Thyroid gland (tissue), 4 donors: Measurements from ENCODE around the gene KCNC3.
A peak's percentile ranks its signal among the peaks of the same experiment; 100 is the strongest.

Experiments used
- CTCF ChIP-seq, 6 experiments: fragments of 200-600 bp in 3 of 6; fragments of 450-650 bp in 3 of 6; sonication (generic) in 3 of 6; IDR thresholded peaks; one replicate each; pipeline ENCODE4 v1.5.1; 2016 to 2019; ENCODE audit warnings: antibody characterized with exemption in 6 of 6, mild to moderate bottlenecking in 2 of 6, inconsistent platforms in 1 of 6, moderate library complexity in 1 of 6
- POLR2A ChIP-seq, 2 donors: fragments of 450-650 bp; IDR thresholded peaks; one replicate each; pipeline ENCODE4 v1.6.1; 2017; ENCODE audit warnings: antibody characterized with exemption in 2 of 2, mild to moderate bottlenecking in 2 of 2, moderate library complexity in 1 of 2

- TF ChIP-seq CTCF (IDR thresholded peaks at IDR 0.05) (no peak), POLR2A (IDR thresholded peaks at IDR 0.05) (peak; percentile 46 to 79)
Observed at GRCh38 chr19:50333737-50334617, 4.8 kb upstream of the KCNC3 start.
